Astrocyte (in vitro differentiated cells and primary cell): ENCODE data around the gene ATRNL1. TPM values are rescaled to one million over a fixed set of nuclear protein-coding genes. Genes with fewer than 3 reads are reported as not detected.

Experiments used
- DNase-seq: peaks from one replicate; pipeline ENCODE4 v3.0.0-alpha.2; 2010; ENCODE audit warnings: low read depth
- FAIRE-seq: peaks from 2 replicates; lab custom pipeline; 2011; peaks lifted over from hg19 to GRCh38; lab: Jason Lieb, UNC
- H2AFZ ChIP-seq: 2 replicates; pipeline ENCODE4 v1.6.0; 2012; ENCODE audit warnings: low read depth, low read length, inconsistent platforms
- H3K27ac ChIP-seq: 2 replicates; pipeline ENCODE4 v1.5.1; 2011; ENCODE audit warnings: low read depth, low read length, inconsistent platforms
- H3K27me3 ChIP-seq: 2 replicates; pipeline ENCODE4 v1.6.0; 2011; ENCODE audit warnings: low read length, inconsistent platforms; ENCODE audit not compliant: insufficient read depth
- H3K36me3 ChIP-seq: 2 replicates; pipeline ENCODE4 v1.5.1; 2011; ENCODE audit warnings: low read length, inconsistent platforms; ENCODE audit not compliant: insufficient read depth
- H3K4me1 ChIP-seq: 2 replicates; pipeline ENCODE4 v1.5.1; 2011; ENCODE audit warnings: low read length, inconsistent platforms; ENCODE audit not compliant: insufficient read depth
- H3K4me2 ChIP-seq: 2 replicates; pipeline ENCODE4 v1.6.0; 2012; ENCODE audit warnings: low read length, inconsistent platforms
- H3K4me3 ChIP-seq: 2 replicates; pipeline ENCODE4 v1.5.1; 2011; ENCODE audit warnings: low read depth, mild to moderate bottlenecking, low read length, inconsistent platforms; ENCODE audit not compliant: insufficient read depth
- H3K79me2 ChIP-seq: 2 replicates; pipeline ENCODE4 v1.6.0; 2012; ENCODE audit warnings: mild to moderate bottlenecking, low read length, inconsistent platforms; ENCODE audit not compliant: insufficient read depth
- H3K9ac ChIP-seq: 2 replicates; pipeline ENCODE4 v1.6.0; 2012; ENCODE audit warnings: mild to moderate bottlenecking, low read length, inconsistent platforms
- H3K9me3 ChIP-seq: 2 replicates; pipeline ENCODE4 v1.5.1; 2012; ENCODE audit warnings: low read depth, mild to moderate bottlenecking, low read length, inconsistent platforms; ENCODE audit not compliant: insufficient read depth
- H4K20me1 ChIP-seq: 2 replicates; pipeline ENCODE4 v1.6.0; 2012; ENCODE audit warnings: low read length, inconsistent platforms; ENCODE audit not compliant: insufficient read depth
- H3K27ac Mint-ChIP-seq: one replicate; pipeline ENCODE4 v1.8.0; 2021; ENCODE audit warnings: mild to moderate bottlenecking, mixed read lengths; ENCODE audit not compliant: unreplicated experiment
- H3K27me3 Mint-ChIP-seq: one replicate; pipeline ENCODE4 v1.8.0; 2021; ENCODE audit warnings: low read depth, mixed read lengths; ENCODE audit not compliant: unreplicated experiment
- H3K36me3 Mint-ChIP-seq: one replicate; pipeline ENCODE4 v1.8.0; 2021; ENCODE audit warnings: low read depth, mixed read lengths; ENCODE audit not compliant: unreplicated experiment
- H3K4me1 Mint-ChIP-seq: one replicate; pipeline ENCODE4 v1.8.0; 2021; ENCODE audit warnings: low read depth, mixed read lengths; ENCODE audit not compliant: unreplicated experiment
- H3K4me3 Mint-ChIP-seq: one replicate; pipeline ENCODE4 v1.8.0; 2021; ENCODE audit warnings: mild to moderate bottlenecking, moderate library complexity, mixed read lengths; ENCODE audit not compliant: unreplicated experiment
- H3K9me3 Mint-ChIP-seq: one replicate; pipeline ENCODE4 v1.8.0; 2021; ENCODE audit warnings: mild to moderate bottlenecking, mixed read lengths; ENCODE audit not compliant: unreplicated experiment
- CTCF ChIP-seq: IDR thresholded peaks from 2 replicates; pipeline ENCODE4 v1.5.1; 2011; ENCODE audit warnings: low read depth, mild to moderate bottlenecking, inconsistent platforms, low read length, moderate library complexity; ENCODE audit not compliant: insufficient read depth
- EZH2 ChIP-seq: IDR thresholded peaks from 2 replicates; pipeline ENCODE4 v1.6.1; 2012; ENCODE audit warnings: mild to moderate bottlenecking, low read length, inconsistent platforms; ENCODE audit not compliant: insufficient read depth
- total RNA-seq: library from RNA; stranded (reverse); gene quantifications from 2 replicates; pipeline ENCODE4 v1.2.1, GENCODE V29; 2021

Gene ATRNL1
- total RNA-seq, 1 donor from 2014 or later, result 17.5 TPM

GRCh38 chr10:115963848-115964247 lies 870.7 kb downstream of the ATRNL1 start:
- no peaks in the 10 kb centered on the region for H3K4me1 ChIP-seq
- H3K27ac Mint-ChIP-seq, result no peak overlapping the region

GRCh38 chr10:115964827-115965226 lies 871.7 kb downstream of the ATRNL1 start:
- no peaks in the 10 kb centered on the region for H4K20me1 ChIP-seq
- peaks cover 6% of the 10 kb centered on the region for H3K27me3 Mint-ChIP-seq
- no peak for FAIRE-seq

More at GRCh38 chr10:115963848-115964247, 870.7 kb downstream of the ATRNL1 start:
- no peaks in the 10 kb centered on the region for H3K36me3 Mint-ChIP-seq
- H3K4me3 ChIP-seq, result no peak overlapping the region
- peaks cover 6% of the 10 kb centered on the region for H3K27me3 Mint-ChIP-seq
- no peaks in the 10 kb centered on the region for H3K4me1 Mint-ChIP-seq
- no peak overlapping the region for H2AFZ ChIP-seq
- no peaks in the 10 kb centered on the region for H3K36me3 ChIP-seq
- no peaks in the 10 kb centered on the region for H3K27me3 ChIP-seq
- H3K4me3 Mint-ChIP-seq, result no peak overlapping the region
- DNase-seq, result peak; percentile 27
- no peak overlapping the region for H3K4me2 ChIP-seq
- H3K9ac ChIP-seq, result no peak overlapping the region
- no peak overlapping the region for H3K27ac ChIP-seq
- H3K9me3 Mint-ChIP-seq, result no peaks in the 10 kb centered on the region
- TF ChIP-seq EZH2 (no peak), CTCF (peak; percentile 14)
- H4K20me1 ChIP-seq, result no peaks in the 10 kb centered on the region
- H3K79me2 ChIP-seq, result no peaks in the 10 kb centered on the region
- FAIRE-seq, result no peak
- no peaks in the 10 kb centered on the region for H3K9me3 ChIP-seq

More at GRCh38 chr10:115964827-115965226, 871.7 kb downstream of the ATRNL1 start:
- Mint-ChIP-seq H3K9me3 (no peaks in the 10 kb centered on the region), H3K4me3 (no peak overlapping the region), H3K4me1 (no peaks in the 10 kb centered on the region), H3K36me3 (no peaks in the 10 kb centered on the region), H3K27ac (no peak overlapping the region)
- Histone ChIP-seq H3K79me2 (no peaks in the 10 kb centered on the region), H2AFZ (no peak overlapping the region), H3K9me3 (no peaks in the 10 kb centered on the region), H3K27me3 (no peaks in the 10 kb centered on the region), H3K9ac (no peak overlapping the region), H3K4me1 (no peaks in the 10 kb centered on the region), H3K4me3 (no peak overlapping the region), H3K4me2 (no peak overlapping the region), H3K27ac (no peak overlapping the region), H3K36me3 (no peaks in the 10 kb centered on the region)
- TF ChIP-seq EZH2, result no peak
- no peak for TF ChIP-seq CTCF
- DNase-seq, result no peak
